GM21825 (cell line): ENCODE measurements around the gene LAMA2.
"Not testable (repeated sequence)": the region's sequence is repeated elsewhere in the genome, so short reads cannot be mapped to it uniquely, and the experiment has no call there.

Experiments
- ATAC-seq: cut with Tn5 transposase; IDR thresholded peaks from one replicate; pipeline ENCODE4 v1.9.1; 2021; ENCODE audit warnings: mild to moderate bottlenecking, moderate library complexity; ENCODE audit not compliant: unreplicated experiment

The LAMA2 gene

DNA sequence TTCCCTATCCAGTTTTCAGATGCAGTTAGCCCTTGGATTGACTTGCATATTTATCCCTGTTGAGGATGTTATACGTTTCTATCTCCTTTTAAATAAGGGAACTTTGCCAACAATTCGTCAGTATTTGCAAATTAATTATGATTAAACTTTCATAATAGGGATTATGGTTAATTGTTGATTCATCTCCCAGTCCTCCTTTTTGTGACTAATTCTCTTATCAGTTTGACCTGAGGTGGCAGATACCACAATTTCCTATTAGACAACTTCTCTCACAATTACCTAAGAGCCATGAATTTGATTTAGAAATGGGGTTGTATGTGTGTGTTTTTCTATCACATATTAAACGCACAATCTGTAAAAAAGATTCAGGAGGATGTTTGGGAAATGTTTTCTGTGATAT lies 172.9 kb downstream of the LAMA2 start:
- ATAC-seq, result no peak

DNA sequence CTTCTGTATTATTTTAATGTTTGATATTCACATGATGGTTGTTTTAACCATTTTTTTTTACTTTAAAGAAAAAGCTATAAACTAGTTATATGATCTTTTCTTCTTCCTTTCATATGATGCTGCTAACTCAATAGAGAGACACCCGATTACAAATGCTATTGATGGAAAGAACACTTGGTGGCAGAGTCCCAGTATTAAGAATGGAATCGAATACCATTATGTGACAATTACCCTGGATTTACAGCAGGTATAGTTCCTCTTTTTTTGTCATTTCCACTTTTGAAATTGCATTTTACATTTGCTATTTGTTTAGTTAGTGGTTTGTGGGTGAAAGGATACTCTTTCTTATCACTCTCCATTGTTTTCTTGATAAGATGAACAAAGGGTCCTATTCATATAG lies 176.7 kb downstream of the LAMA2 start:
- ATAC-seq, result no peak

DNA sequence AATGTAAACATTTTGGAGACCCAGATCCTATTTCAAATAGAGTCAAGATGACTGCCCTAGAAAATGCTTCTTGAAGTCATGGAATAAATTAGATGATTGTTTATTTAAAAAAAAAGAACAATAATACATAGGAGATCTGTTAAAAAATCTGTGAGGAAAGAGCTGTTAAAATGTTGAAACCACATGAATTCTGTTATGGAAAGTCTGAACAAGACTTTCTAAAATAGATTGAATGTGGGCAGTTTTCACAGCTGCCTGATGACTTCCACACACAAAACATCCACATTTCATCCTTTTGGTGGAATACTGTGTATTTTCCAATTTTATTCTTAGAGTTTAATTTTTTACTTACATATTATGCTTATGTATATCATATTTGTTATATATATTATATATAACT lies 186.1 kb downstream of the LAMA2 start:
- ATAC-seq, result no peak

DNA sequence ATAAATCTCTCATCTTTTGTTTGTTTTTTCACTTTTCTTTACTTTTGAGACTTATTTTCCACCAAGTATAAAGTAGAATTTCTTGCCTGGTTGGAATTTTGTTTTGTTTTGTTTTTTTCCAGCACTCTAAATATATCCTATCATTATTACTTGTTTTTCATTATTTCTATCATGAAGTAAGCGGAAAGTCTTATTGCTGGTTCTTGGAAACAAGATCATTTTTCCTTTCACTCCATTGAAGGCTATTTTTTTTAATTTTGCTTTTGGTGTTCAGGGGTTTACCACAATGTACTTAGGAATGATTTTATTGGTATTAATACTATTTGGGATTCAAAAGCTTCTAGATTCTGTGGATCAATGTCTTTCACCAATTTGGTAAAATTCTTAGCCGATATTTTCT lies 190.1 kb downstream of the LAMA2 start:
- no peak for ATAC-seq

DNA sequence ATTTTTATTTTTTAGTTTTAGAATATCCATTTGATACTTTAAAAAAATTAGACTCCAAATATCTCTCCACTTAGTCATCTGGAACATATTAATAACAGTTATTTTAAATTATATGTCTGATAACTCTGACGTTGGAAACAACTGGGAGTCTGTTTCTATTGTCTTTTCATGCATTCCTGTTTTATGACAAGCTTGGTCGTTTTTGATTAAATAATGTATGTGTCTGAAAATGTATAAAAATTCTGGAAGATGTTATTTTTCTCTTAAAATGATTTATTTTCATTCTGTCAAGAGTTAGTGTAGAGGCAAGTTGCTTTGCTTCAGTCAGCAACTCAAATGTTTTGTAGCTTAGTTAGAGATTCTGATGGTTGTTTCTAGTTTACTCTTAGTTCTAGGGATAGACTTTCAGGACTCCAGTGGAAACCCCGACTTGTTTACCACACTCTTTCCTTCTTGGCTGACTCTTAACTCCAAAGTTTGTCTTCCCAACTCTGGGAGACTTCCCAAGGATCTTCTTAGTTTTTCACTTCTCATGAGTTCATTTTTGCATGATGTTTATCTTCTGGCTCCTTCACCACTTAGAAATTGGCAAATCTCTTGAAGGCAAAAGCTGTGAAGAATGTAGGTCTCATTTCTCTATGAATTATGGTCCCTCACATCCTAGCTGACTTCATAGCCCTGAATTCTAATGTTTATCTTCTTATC lies 190.9 kb downstream of the LAMA2 start:
- ATAC-seq, result no peak

DNA sequence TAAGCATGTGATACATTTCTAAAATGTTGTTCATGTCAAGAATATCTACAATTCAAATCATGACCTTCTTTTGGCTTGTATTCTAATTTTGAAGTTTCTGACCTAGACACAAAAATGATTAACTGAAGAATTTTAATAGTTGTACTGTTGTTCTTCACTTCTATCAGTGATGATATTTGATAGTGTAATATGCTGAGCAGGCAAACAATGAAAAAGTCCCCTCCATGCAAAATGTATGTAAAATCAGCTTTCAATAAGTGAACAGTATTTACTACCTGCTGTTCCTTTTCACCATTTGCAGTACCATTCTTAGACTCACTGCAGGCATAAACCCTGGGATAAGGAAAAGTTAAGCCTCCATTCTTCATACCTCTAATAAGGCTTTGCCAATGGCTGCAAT lies 201.5 kb downstream of the LAMA2 start:
- no peak for ATAC-seq

DNA sequence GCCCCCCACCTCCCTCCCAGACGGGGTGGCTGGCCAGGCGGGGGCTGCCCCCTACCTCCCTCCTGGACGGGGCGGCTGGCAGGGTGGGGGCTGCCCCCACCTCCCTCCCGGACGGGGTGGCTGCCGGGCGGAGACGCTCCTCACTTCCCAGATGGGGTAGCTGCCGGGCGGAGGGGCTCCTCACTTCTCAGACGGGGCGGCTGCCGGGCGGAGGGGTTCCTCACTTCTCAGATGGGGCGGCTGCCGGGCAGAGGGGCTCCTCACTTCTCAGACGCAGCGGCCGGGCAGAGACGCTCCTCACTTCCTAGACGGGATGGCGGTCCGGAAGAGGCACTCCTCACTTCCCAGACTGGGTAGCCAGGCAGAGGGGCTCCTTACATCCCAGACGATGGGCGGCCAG lies 205.5 kb downstream of the LAMA2 start:
- not testable (repeated sequence) for ATAC-seq

DNA sequence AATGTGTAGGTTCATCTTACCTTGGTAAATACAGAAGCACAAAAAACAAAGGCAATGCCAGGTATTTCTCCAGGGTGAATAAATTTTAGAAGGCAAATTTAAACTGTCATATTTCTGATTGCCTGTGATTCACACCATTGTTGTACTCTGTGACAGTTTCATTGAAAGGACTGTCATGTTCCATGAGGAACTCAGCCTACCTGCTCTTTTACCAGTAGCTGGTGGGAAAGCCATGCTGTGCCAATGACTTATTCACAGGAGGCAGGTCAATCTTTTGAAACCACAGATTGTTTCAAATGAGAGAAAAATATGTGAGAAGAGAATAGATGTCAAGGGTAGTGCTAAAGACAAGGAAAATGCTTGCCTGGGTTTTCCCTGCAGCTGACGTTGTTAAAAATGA lies 206.4 kb downstream of the LAMA2 start:
- no peak for ATAC-seq

DNA sequence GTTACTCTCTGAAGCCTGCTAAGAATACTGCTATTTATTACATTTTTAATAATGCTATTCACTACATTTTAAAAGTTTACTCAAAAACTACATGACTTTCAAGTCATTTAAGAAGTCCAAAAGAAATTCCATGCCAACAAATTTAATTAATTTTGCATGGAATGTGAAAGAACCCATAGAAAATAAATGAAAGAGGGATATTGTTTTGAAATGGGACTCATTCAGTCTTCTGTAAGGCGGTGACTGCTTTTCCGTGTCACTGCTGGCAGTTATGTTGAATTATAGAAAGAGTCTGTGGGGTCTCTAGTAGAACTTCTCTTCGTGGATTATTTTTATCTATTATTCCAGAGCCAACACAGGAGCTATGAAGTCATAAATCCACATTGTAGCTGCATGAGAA lies 211.2 kb downstream of the LAMA2 start:
- no peak for ATAC-seq

DNA sequence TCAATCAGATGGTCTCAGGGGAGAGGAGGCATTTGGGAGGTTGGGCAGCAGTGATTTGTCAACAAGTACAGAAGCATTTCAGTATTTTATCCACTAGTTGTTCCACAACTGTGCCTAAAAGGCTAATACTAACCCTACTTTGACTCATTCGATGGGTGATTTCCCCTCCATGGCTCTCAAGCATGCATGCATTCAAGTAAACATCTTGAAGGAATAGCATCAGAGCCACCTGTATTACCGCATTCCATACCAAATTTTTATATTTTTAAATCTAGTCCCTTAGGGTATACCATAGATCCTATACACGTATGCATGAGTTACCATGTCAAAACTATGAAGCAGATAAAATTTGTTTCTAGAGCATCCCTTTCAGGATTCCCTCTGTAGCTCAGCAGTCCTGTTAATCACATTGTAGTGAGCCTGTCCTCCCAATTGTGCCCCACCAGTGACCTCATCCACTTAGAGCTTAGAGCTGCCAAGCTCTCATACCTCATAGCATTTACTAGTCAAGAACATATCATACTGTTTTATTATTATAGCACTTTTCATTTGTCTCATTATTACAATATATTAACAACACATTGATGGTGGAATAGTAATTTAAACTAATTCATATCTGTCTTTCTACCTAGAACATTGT lies 213.8 kb downstream of the LAMA2 start:
- ATAC-seq, result no peak

DNA sequence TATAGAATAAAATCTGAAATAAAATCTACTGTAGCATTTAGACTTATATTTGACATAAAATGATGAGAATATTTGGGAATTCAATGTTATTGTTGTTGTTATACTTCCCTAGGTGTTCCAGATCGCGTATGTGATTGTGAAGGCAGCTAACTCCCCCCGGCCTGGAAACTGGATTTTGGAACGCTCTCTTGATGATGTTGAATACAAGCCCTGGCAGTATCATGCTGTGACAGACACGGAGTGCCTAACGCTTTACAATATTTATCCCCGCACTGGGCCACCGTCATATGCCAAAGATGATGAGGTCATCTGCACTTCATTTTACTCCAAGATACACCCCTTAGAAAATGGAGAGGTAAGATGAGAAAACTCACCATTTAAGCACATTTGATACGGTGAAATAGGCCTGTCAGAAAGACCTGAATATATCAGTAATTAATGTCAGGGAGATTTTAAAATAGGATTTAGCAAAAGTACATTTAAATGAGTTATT lies 215.2 kb downstream of the LAMA2 start:
- no peak for ATAC-seq

DNA sequence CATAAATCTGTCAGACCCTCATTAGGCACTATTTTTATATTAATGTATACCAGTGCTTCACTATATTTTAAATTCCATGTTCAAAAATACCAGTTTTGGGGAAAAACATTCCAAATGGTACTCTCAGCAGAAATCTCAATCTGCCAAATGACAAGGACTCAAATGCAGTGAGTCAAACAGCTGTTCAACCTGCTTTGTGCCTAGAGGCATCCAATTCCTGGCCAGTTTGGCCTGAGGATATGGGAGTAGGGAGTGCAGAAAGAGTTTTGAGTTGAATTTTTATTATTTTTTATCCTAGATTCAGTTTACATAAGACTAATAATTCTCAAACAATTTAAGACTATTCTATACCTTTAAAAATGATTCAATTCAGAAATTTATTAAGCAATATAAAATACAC lies 216.8 kb downstream of the LAMA2 start:
- ATAC-seq, result no peak

DNA sequence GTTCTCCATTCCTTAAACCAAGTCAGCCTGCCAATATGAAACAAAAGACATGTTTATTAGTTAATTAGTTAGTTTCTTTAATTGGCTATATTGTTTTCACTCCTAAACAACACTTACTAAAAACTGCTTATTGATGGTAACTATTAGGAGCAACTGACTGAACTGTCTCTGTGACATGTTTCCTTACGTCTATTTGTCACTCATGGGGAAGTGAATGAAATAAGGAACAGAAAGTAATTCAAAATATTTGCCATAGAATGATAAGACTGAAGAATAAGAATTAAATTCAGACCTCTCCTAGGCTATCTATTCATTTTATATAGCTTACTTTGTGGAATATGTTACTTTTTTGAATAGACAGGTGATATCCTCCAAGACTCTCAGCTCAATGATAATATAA lies 217.2 kb downstream of the LAMA2 start:
- ATAC-seq, result no peak

DNA sequence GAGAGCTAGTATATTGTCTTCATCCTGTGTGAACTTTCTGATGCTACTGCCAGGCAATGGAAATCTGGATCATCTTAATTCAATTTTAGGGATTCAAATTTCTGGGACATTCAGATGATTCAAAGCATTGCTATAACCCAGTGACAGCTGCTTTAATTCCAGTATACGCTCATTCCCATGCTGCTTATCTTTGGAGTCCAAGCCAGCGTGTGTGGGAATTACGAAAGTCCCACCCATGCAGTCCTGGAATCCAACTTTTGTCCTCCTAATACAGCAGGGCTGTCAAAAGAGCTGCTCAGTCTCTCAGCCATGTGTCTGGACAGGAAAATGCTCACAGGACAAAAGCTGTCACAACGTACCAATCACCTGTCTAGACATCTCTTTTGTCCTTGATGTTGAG lies 219.8 kb downstream of the LAMA2 start:
- no peak for ATAC-seq

DNA sequence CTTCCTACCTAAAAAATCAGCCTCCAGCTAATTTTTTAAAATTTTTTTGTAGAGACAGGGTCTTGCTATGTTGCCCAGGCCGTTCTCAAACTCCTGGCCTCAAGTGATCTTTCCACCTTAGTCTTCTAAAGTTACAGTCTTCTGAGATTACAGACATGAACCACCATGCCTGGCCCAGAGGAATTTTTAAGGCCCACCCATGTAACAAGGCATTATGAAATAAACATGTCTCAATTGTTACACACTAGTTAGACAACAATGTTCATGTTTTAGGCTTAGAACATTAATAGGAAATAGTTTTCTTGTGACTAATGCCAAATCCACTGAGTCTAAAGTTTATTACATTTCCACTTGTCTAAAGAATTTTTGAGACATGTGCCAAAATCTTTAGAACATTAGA lies 221.2 kb downstream of the LAMA2 start:
- no peak for ATAC-seq

DNA sequence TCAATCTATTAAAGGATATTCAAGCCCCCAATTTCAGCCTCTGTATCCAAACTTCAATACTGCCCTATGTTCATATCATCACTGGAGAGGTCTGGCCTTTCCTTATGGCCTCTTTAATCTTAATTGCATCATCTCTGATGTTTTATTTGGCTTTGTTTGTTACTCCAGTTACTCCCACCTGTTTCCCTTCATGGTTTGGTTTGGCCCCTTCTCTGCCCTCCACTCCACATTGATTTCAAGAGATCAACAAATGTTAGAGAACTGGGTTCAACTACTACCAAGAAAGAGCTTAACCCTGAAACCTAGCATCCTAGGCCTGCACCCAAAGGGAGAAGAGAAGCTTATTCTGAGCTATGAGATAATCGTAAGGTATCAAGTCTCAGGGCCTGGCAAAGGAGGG lies 221.6 kb downstream of the LAMA2 start:
- no peak for ATAC-seq

DNA sequence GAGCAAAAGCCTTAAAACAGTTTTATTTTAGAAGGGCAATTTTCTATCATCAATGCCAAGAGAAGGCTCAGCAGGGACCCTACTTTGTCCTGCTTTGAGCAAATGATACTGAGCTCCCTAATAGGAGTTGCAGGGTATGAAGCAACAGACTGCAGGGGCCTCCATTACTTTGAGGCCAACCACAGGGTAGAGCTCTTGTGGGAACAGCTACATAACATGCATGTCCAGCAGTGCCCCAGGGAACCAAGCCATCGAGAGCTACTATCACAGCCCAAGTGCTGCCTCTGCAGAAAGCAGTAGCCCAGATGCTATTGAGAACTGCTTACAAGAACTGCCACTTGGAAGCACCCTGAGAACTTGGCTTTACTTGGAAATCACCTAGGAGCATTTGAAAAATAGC lies 222.1 kb downstream of the LAMA2 start:
- no peak for ATAC-seq

DNA sequence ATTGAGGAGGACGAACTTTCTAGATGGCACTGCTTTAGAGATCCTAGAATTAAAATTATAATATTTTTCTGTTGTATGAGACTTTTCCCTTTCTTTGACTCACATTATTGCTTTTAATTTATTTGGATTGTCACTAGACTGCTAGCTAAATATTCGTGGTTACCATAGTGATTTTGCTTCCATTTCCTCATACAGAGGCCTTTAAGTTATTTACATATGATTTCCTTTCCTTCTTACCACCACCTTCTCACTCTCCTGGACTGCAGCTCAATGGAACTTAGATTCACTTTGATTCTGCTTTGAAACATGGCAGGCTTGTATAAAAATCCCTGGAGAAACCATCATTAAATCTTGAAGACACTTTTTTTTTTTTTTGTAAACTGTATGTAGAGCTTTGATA lies 222.9 kb downstream of the LAMA2 start:
- no peak for ATAC-seq

DNA sequence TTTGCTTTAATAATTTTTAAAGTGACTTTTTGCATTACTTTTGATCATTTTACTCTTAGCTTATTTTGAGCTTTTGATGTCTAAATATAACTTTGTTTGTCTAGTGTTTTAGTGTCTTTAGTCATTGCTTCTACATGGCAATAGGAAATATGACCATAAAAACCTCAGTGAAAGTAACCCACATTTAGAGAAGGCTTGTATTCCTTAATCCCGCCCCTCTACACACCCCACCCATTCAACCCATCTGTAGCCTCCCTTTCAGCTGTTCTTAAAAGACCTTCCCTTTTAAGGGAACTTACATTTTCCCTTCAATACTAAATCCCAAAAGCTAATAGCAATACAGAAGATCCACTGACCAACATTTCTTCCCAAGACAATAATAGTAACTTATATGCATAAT lies 225.4 kb downstream of the LAMA2 start:
- no peak for ATAC-seq

DNA sequence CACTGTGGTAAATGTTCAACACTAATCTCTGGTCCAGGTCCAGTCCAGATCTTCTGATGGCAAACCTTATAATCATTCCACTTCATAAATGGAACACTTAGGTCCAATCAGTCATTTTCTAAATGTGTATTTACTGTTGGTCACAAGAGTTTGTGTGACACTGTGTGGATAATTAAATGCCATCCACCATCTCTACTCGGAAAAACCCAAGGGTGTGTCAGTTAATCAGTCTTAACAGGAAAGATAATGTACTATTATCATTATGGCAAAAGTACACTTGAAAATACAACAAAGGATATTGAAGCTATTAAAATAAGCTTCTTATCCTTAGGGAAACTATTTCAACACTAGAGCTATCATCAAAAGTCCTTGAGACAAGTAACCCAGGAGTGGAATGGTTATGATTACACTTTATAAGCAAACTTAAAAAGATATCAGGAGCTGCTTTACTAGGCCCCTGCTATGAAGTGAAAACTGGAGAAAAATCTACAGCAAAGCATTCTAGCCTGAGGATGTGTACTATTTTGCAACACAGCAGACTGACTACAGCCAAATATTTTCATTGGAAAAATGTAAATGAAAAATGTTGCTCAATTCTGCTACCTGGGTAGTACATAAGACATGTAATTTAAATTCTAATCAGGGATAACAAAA lies 227.9 kb downstream of the LAMA2 start:
- ATAC-seq, result no peak

DNA sequence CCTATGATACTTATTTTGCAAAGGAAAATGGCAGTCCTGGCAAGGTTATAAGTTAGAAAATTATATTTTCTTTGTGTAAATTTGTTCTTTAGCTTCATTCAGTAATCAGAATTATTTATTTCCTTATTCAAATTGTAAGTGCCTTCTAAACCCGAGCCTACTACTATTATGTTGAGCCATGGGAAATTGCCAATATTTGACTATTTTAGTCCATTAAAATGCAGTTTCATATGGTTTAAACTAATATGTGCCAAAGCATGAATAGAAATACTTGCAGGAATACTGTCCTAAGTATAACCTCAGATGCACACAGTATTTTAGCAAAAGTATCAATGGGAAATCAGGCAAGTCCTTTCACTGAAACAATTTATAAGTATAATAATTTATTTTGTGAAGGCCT lies 228.4 kb downstream of the LAMA2 start:
- ATAC-seq, result no peak

DNA sequence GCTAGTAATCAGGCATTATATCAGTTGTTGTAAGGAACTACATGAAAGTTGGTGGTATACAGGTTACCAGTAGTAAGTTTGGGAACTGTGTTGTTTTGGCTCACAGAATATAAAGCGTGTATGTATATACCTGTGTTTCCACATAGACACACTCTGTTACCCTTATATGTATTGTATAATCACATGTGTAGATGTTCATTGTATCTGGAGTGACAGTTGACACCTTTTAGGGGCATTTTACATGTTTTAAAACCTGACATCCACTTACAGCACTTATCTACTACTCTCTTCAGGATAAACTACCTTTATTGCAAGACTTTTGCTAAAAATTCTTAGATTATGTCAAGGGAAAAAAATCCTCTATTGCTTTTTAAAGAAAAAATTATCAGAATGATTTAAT lies 228.9 kb downstream of the LAMA2 start:
- no peak for ATAC-seq
